ENCODE measurements around the gene ULBP2.

DNA sequence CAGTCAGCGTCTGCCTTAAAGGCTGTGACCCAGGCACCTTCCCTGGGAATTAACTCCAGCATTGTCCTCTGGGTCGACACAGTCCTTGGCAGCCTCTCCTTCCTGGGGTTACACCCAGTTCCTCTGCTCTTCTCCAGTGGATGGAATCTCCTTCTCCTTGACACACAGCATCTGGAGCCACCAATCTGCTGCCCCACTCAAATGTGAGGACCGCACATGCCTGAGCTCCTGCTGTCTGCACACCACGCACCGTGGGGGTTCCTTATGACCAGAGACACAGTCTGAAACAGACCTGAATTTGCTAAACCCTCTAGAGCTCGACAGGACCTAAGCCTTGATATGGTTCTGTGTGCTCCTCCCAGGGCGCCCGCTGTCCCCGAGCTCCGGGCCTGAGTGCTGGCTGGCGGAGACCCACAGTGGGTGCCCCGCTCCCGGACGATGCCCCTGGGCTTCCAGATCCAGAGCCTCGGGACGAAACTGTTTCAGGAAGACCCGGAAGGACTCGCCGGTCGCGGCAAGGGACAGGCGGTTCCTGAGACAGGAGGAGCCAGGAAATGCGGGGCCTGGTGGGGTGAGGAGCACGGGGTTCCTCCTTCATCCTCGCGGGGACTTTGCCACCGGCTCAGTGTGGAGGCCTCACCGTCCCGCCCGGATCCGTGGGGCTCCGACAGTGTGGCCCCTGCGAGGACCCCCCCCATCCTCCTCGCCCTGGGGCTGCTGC, 16.4 kb upstream of the ULBP2 start:
- TF ChIP-seq ZNF274 (IDR thresholded peaks at IDR 0.05; ENCODE audit: low read depth, low read length) = no peak
- no peak for TF ChIP-seq YY1 (IDR thresholded peaks at IDR 0.05; ENCODE audit: insufficient read depth, insufficient read length)
- no peak for TF ChIP-seq SUZ12 (IDR thresholded peaks at IDR 0.05; ENCODE audit: extremely low read depth, insufficient read depth, insufficient read length)

Measured in NT2/D1 (cell line).